NT2/D1 (cell line): ENCODE data around the gene TRIM25.

ENCODE experiments used
- SUZ12 ChIP-seq: IDR thresholded peaks from 2 replicates; pipeline ENCODE4 v1.6.1; 2011; ENCODE audit not compliant: insufficient read length, insufficient read depth; ENCODE audit errors: extremely low read depth
- YY1 ChIP-seq: IDR thresholded peaks from 2 replicates; pipeline ENCODE4 v1.6.1; 2011; ENCODE audit not compliant: insufficient read length, insufficient read depth
- ZNF274 ChIP-seq: IDR thresholded peaks from 2 replicates; pipeline ENCODE4 v1.6.1; 2011; ENCODE audit warnings: mild to moderate bottlenecking, low read depth, low read length

- TF ChIP-seq ZNF274 = no peak
- no peak for TF ChIP-seq YY1
- TF ChIP-seq SUZ12 = no peak
Observed at GRCh38 chr17:56937687-56938086, 23.8 kb upstream of the TRIM25 start.
